GM18520 (cell line): ENCODE measurements around the gene PTPRM.
"Not testable (repeated sequence)": the region's sequence is repeated elsewhere in the genome, so short reads cannot be mapped to it uniquely, and the experiment has no call there.

Source experiments
- ATAC-seq: cut with Tn5 transposase; IDR thresholded peaks from one replicate; pipeline ENCODE4 v1.9.1; 2021; ENCODE audit not compliant: unreplicated experiment

PTPRM gene

GRCh38 chr18:7721532-7721931 lies 154.4 kb downstream of the PTPRM start:
- ATAC-seq: no peak

- no peak for ATAC-seq
Measured at GRCh38 chr18:7722955-7723354, 155.8 kb downstream of the PTPRM start.

- no peak for ATAC-seq
Measured at GRCh38 chr18:7723558-7723957, 156.4 kb downstream of the PTPRM start.

GRCh38 chr18:7725473-7725872 lies 158.4 kb downstream of the PTPRM start:
- ATAC-seq: no peak

GRCh38 chr18:7725897-7726296 lies 158.8 kb downstream of the PTPRM start:
- ATAC-seq: no peak

- no peak for ATAC-seq
Measured at GRCh38 chr18:7726522-7726921, 159.4 kb downstream of the PTPRM start.

- ATAC-seq: no peak
Measured at GRCh38 chr18:7727361-7728076, 160.4 kb downstream of the PTPRM start.

- no peak for ATAC-seq
Measured at GRCh38 chr18:7728297-7728696, 161.2 kb downstream of the PTPRM start.

GRCh38 chr18:7729868-7730267 lies 162.8 kb downstream of the PTPRM start:
- no peak for ATAC-seq

- ATAC-seq: no peak
Measured at GRCh38 chr18:7730682-7731081, 163.6 kb downstream of the PTPRM start.

GRCh38 chr18:7733642-7734041 lies 166.5 kb downstream of the PTPRM start:
- no peak for ATAC-seq

- no peak for ATAC-seq
Measured at GRCh38 chr18:7735196-7735595, 168.1 kb downstream of the PTPRM start.

GRCh38 chr18:7735626-7736175 lies 168.6 kb downstream of the PTPRM start:
- ATAC-seq: no peak

- ATAC-seq: not testable (repeated sequence)
Measured at GRCh38 chr18:7736526-7736925, 169.4 kb downstream of the PTPRM start.

- no peak for ATAC-seq
Measured at GRCh38 chr18:7737550-7737949, 170.4 kb downstream of the PTPRM start.

- ATAC-seq: no peak
Measured at GRCh38 chr18:7740821-7741220, 173.7 kb downstream of the PTPRM start.

GRCh38 chr18:7741640-7742039 lies 174.5 kb downstream of the PTPRM start:
- ATAC-seq: no peak

GRCh38 chr18:7742224-7742623 lies 175.1 kb downstream of the PTPRM start:
- no peak for ATAC-seq

- no peak for ATAC-seq
Measured at GRCh38 chr18:7743256-7743655, 176.1 kb downstream of the PTPRM start.

GRCh38 chr18:7746106-7746505 lies 179.0 kb downstream of the PTPRM start:
- no peak for ATAC-seq

- ATAC-seq: no peak
Measured at GRCh38 chr18:7748251-7749007, 181.3 kb downstream of the PTPRM start.

GRCh38 chr18:7749008-7749405 lies 181.9 kb downstream of the PTPRM start:
- ATAC-seq: no peak
